HG03442 (cell line): ENCODE measurements around the gene NRG2.

Experiments used
- ATAC-seq: cut with Tn5 transposase; IDR thresholded peaks from one replicate; pipeline ENCODE4 v1.9.1; 2021; ENCODE audit warnings: mild to moderate bottlenecking, moderate library complexity; ENCODE audit not compliant: unreplicated experiment

The NRG2 gene

DNA sequence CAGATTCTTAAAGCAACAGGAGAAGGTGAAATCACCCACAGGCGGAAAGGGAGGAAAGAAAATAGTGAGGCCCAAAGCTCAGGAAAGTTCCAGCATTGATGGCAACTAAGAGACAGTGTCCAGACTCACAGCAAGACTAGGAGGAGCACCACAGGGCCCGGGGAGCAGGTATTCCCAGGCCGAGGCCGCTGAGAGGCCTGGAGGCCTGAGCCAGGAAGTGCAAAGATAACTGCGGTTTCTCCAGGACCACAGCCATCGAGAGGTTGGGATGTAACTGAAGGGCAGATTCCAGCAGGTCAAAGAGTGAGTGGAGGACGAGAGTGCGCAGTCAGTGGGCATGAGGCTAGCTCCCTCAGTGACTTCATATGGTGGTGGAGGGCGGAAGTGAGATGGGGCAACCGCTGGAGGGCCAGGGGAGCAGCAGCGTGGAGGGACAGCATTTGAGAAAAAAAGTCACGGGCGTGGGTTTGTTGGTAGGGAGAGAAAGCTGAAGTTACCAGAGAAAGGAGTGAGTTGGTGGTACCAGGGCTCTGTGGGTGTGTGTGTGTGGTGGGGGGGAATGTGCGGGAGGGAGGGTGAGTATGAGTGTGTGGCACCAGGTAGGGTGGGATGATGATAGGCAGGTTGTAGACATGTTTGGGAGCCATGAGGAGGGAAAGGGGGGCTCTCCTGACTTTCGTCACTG lies 157.8 kb downstream of the NRG2 start:
- ATAC-seq = no peak

DNA sequence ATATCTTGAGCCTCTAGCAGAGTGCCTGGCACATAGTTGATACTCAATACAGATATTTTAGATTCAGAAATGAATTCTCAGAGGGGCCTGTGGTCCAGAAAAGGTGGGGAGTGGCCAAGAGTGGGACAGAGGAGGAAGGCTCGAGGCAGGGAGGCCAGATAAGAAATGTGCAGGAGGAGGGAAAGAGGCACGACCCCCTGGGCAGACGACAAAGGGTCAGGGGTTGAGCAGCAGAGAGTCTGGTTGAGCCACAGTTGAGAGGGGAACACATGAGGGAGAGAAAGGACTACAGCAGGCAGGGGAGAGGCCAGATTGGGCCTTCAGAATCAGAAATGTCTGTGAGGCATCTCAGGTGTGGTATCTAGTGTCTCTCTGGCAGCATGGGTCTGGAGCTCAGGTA lies 158.4 kb downstream of the NRG2 start:
- no peak for ATAC-seq

DNA sequence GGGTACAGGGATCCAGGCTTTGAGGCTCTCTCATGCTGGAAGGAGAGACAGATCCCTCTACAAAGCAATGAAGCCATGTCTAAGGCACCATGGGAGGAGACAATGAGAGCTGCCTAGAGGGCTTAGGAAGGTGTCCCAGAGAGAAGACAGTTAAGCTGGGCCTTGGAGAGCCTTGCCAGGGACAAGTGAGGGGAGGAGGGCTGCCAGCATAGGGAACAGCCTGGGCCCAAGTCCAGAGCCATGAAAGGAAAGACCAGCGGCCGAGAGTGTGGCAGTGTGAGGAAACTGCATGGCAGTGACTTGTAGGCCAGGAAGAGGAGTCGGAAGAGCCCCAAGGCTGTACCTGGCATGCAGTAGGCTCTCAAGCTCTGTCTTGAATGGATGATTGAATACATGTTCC lies 159.0 kb downstream of the NRG2 start:
- ATAC-seq = no peak

DNA sequence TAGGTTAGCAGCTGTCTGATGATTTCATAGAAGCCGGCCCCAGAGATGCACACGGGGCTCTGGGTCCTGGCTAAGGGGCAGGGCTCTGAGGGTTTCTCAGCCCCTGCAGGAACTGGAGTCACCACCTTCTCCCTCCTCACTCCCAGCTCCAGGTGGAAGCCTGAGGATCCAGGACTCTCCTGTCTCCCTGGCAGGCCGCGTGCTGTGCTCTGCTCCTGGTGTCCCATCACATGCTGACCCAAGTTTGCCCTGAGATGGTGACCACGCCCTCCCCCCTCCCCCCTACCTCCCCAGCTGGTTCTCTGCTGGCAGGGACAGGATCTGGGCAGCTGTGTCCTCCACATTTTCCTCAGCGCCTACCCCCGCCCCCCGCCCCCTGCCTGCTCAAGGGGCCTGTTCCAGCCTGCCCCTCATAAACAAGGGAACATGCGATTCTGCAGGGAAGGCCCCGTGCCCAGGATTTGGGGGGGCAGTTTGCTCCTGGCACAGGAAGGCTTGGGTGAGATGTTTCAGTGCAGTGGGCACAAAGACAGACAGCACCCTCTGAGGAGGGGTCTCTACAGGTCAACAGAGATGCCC lies 160.0 kb downstream of the NRG2 start:
- ATAC-seq = no peak

DNA sequence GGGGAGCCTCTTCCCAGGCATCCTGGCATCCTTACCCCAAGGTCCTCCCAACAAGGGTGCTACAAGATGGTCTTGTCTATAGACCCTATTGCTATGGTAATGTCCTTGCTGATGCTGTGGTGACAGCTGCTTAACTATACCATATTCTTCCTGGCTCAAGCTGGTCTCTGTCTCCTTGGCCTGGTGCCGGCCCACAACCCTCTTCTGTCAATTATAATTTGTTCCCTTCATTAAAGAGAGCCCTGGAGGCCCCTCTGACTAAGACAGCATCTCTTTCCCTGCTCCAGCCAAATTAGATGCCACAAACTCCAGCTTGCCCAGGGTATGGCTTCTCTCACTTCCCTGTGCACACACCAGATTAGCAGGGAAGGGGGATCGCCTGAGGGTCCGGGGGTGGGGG lies 160.8 kb downstream of the NRG2 start:
- no peak for ATAC-seq

DNA sequence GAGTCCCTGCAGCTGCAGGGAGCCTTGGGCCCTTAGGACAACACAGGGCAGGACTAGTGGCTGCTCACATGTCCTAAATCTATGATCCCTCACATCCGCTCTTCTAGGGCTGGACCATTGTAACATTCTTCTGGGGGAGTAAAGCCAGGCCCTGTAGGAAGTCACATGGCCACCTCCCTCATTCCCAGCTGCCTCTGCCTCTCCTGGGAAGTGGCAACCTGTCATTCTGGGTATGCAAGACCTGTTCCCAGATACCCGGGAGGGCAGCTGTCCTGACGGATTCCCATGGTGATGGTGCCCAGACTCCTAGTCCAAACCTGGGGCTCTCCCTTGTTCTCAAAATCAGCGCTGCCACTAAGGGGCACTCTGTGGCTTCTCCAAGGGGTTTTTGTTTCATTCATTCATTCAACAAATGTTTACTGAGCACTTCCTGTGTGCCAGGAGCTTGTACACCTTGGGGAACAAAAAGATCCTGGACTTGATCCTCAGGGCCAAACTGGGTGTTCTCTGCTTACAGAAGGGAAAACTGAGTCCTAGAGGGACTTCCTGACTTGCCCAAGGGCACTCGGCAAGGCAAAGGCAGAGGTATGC lies 161.9 kb downstream of the NRG2 start:
- no peak for ATAC-seq

DNA sequence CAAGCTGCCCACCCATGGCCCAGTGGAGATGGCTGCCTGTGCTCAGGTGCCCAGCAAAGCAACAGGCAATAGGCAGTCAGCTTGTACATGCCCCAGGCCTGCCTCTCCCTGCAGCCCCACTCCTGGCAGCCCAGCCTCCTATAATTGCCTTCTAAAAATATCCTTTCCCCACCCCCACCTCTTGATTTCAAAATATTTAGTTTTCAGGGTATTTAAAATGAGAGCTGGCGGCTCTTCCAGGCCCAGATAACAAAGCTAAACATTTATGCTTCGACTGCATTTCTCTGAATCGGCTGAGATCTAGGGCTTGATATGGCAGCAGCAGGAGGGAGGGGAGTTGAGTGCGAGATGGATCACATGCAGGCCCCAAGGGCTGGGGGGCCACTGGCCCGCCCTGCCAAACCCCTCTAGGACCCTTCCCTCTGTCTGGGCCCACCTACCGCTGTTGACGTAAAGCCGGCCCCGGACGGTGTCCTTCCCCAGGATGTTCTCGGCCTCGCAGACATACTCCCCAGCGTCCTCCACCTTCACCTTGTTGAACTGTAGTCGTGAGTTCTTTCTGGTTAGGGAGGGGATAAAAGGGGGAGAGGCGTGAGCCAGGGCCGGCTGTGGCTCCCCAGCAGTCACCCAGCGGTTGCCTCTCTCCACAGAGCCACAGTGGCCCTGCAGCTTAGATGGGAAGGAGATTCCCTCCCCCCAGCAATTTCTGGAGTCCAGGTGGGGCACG lies 162.5 kb downstream of the NRG2 start:
- no peak for ATAC-seq

DNA sequence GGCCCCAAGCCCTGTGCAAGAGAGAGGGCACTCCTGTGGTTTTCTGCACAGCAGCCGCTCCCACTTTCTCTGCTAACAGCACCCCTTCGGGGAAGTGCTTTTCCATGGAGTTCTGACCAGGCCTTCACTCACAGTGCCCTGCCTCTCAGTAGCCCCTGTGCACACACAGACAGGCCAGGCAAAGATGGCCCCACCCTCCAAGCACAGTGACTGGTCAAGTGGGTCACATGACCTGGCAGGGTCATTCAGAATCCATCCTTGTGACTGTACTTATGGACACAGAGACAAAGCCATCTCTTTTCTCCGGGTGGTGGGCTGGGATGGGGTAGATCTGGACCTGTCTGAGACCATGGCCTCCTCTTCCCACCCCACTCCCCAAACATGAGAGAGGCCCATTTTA lies 165.0 kb downstream of the NRG2 start:
- no peak for ATAC-seq

DNA sequence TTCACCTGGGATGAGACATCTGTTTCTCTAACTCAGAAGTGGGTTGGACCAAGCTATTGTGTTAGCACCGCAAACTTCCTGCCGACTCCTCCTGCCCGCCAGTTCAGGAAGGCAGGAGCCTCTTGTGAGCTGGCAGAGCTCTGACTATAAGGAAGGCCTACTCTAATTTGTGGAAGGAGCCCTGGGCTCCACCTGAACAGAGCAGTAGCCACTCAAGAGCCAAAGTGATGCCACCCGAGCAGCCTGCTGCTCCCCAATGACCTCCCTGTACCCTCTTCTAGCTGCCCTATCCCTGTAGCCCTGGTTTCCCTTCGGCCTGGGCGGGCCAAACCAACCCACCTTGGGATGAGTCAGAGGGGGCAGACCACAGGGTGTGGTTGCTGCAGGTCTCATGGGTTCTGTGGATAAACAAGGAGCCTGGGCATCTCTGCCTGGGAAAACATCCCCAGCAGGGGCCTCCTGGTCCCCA lies 165.9 kb downstream of the NRG2 start:
- ATAC-seq = no peak

DNA sequence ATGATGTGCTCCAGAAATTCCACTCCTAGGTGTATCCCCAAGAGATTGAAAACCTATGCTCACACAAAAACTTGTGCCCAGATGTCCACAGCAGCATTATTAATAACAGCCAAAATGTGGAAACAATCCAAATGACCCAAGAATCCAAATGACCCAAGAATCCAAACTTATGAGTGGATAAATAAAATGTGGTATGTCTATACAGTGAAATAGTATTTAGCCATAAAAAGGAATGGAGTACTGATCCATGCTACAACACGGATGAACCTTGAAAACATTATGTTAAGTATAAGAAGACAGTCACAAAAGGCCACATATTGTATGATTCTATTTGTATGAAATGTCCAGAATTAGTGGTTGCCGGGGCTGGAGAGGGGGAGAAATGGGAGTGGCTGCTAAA lies 167.1 kb downstream of the NRG2 start:
- ATAC-seq = no peak

DNA sequence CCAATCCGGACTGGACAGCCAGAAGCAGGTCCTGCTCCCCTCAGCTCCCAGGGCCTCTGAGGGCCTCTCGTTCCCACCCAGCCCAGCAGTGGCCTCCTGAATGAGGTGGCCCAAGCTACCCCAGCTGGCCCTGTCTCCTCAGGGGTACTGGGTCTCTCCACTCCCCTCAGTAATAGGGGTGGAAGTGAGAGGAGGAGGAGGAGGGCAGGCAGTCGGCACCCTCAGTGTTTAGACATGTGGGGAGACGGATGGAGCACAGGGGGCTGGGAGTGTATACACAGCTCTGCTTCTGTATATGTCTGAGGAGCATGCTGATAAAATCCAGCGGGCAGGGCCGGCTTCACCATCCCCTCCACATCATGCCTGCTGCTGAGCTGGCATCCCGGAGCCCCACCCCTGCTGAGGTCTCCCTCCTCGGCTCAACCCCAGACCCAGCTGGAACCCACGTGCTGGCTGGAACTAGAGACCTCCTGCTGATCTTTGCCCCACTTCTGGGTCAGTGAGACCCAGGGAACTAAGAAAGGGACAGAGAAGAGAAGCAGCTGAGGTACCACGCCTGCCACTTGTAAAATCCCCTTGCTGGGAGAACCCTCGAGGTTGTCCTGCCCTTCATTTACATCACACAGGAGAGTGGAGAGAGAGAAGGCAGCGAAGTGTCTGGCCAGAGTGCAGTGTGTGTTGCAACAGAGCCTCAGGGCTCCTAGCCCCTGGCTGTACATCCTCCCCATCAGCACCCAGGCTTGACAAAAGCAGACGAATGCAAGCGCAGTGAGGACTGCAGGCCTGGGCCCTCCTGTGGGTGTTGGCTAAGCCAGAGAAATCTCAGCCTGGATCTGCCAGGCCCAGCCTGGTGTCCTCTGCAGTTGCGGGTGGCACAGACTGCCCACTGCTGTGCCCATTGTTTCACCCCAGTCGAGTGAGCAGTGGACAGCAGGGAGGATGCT lies 170.0 kb downstream of the NRG2 start:
- ATAC-seq = no peak

DNA sequence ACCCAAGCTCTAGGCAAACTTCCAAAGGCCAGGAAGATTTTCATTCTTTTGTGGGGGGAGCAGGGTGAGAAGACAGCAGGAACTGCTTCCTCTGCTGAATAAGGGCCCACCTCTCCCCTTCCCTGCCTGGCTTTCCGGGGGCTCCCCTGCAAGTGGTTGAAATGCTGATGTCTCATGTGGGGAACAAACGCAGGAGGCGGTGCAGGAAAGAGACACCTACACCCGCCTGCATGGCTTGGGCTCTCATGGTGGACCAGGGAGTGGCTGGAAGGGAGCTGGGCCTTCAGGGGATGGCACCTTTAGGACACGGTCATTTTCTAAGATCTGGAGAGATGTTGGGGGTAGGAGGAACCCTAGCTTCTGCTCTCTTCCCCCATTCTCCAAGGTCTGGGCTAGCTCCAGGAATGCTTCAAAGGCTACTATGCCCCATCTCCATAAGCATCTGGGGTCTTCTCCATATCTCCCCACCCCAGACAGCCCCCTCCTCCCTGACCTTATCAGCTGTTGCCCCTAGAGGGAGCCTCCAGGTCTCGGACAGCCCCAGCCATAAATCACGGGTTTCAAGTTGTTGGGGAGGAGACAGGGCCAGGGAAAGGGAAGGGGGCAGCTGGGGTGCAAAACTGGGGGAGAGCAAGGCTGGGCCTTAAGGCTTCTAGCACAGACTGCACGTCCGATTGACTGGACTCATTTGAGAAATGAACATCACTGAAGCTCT lies 170.9 kb downstream of the NRG2 start:
- no peak for ATAC-seq

DNA sequence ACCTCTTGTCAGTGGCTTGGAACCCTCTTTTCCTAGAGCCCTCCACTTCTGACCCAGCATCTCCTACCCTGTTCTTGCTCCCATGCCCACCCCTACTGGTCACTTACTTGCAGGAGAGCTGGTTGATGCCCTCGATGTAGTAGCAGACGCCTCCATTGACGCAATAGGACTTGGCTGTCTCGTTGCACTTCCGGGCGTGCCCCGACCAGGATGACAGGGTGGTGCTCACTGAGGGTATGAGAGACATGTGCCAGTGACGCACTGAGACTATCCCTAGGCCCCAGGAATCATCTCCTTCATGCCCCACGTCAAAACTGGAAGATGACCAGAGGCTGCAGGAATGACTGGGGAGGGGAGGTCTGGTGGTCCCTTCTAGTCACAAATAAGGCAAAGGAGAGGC lies 171.5 kb downstream of the NRG2 start:
- ATAC-seq = no peak

DNA sequence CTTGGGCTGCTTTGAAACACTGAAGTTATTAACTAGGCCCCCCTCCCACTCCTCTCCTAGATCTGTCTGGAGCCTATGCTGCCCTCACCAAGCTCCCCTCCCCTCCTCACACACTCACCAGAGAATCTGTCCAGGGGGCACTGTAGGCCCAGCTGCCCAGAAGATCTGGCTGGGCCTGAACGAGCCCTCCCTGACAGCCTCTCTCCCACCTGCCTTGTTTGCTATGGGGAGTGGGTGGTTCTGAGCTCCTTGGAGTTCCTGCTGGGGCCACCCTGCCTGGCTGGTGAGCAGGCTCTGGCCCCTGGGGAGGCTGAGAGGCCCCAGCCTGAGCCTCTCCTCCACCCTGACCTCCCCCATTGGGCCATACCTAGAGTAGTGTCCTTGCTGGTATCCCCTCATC lies 172.4 kb downstream of the NRG2 start:
- ATAC-seq = no peak

DNA sequence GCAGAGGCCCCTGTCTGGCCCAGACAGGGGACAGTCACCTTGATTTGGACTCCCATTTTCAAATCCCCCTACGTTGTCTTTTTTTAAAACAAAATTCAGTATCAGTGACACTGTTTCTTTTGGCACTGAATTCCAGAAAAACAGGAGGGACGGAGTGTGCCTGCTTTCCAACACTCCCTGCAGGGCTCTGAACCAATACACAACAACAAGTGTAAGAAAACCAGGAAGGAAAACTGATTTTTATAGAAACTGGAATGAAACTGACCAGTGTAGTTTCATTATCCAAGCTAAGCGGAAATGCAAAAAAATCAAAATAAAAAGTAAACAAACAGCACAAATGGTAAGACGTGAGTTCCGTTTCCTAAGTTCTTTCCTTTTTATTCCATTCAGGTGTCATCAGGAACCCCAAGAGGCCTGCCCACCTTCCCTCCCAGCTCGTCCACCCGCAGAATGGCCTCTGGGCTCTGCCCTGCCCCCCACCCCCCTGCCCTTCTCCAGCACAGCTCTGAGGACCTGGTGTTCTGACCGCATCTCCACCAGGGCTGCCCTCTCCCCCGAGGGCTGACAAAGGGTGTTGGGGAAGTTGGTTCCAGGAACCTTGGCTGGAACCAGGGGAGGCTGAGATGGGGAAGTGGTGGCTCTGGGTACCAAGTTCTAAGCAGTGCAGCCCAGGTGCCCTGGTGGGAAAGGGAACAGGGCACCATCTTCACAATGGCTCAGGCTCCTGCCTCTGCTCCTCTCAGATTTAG lies 173.9 kb downstream of the NRG2 start:
- no peak for ATAC-seq

DNA sequence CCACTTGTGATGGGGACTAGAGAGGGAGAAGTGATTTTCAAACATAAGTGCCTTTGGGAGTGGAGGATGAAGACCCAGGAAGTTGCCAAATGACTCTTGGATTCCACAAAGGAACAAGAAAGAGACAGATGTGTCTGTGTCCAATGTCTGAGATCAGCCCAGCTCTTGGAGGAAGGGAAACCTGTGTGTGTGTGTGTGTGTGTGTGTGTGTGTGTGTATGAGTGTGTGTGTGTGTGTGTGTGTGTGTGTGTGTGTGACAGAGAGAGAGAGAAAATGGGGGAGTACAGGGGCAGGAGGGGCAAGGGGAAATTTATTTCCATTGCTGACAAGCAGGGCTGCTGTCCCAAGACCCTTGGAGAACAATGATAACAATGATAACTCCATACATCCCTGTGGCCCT lies 175.5 kb downstream of the NRG2 start:
- ATAC-seq = no peak

DNA sequence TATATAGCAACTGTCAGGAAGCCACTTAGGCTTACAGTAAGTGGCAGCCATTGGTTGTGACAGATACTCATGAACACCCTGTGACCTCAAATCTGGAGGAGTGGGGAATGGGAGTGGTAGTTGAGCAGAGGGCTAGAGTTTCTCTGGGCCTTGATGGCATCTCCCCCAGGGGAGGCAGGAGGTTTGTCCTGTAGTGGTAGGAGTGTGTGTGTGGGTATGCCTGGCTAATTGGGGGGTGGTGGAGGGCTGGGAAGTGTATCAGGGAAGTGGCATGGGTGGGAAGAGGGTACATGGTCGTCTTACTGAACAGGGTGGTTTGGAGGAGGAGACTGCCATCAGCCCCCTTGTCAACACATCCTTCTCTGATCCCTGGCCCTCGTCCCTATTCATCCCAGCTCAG lies 176.0 kb downstream of the NRG2 start:
- no peak for ATAC-seq

DNA sequence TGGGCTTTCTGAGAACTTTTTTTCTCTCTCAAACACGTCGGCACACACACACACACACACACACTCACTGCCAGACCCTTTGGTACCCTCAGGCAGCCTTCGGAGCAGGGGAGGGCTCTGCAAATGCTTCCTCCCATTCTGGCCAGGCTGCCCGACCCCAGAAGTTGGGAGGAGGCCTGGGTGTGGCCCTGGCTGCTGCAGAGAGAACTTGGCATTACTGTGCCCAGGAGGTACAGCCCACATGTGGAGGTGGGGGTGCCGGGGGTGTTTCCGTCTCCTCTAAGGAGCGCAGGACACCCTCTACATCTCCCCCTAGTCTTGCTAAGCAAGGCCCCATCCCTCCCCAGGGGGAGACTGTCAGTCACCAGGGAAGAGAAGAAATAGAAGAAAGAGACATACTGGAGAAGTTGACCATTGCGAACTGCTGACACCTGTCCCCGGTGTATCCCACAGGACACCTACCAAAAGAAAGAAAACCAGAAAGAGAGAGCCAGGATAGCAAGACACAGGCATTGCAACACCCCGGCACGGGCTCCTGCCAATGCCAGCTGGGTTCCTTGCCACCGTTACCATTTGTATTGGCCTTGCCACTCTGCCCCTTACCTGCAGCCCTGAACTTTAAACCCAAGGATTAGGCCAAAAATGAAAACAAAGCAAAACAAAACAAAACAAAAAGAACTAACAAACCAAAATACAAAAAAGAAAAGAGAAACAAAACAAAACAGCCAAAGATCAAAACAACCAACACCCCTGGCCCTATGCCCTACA lies 178.2 kb downstream of the NRG2 start:
- no peak for ATAC-seq
